OCI-LY7 (cell line): ENCODE measurements around the gene UNC5B. TPM values are rescaled to one million over a fixed set of nuclear protein-coding genes. Genes with fewer than 3 reads are reported as not detected.

Experiments
- BruUV-seq: library from RNA; stranded (reverse); fragments of 400-500 nt; replicated peaks from 2 replicates; lab custom pipeline; 2021; lab: Mats Ljungman, UMichigan
- CTCF ChIA-PET: fragments of 300-600 bp; sonication (Branson Sonifier 250); formaldehyde crosslinking; loops from one replicate; lab custom pipeline; 2022; ENCODE audit warnings: antibody characterized with exemption; ENCODE audit not compliant: unreplicated experiment; lab: Charles Lee
- POLR2A ChIA-PET: fragments of 300-600 bp; sonication (Branson Sonifier 250); formaldehyde crosslinking; loops from one replicate; lab custom pipeline; 2022; ENCODE audit warnings: antibody characterized with exemption; lab: Charles Lee
- DNase-seq: peaks from one replicate; pipeline ENCODE4 v3.0.0-alpha.2; 2015; ENCODE audit warnings: low spot score
- H2AFZ ChIP-seq: fragments of 200-600 bp; sonication (generic), shearing (Covaris generic); 2 replicates; pipeline ENCODE4 v1.6.1; 2014; ENCODE audit warnings: mild to moderate bottlenecking, antibody characterized with exemption, low read length, moderate library complexity
- H3K27ac ChIP-seq: fragments of 200-600 bp; sonication (generic); 2 replicates; pipeline ENCODE4 v1.5.1; 2014; ENCODE audit warnings: mixed run types, low read depth, mild to moderate bottlenecking, moderate library complexity, low read length, inconsistent platforms; ENCODE audit not compliant: poor library complexity, severe bottlenecking
- H3K36me3 ChIP-seq: fragments of 200-600 bp; sonication (generic); 2 replicates; pipeline ENCODE4 v1.6.1; 2014; ENCODE audit warnings: mild to moderate bottlenecking, antibody characterized with exemption, low read length, moderate library complexity, mixed read lengths; ENCODE audit not compliant: insufficient read depth
- H3K4me1 ChIP-seq: fragments of 200-600 bp; sonication (generic); 2 replicates; pipeline ENCODE4 v1.5.1; 2014; ENCODE audit warnings: mild to moderate bottlenecking, low read length; ENCODE audit not compliant: insufficient read depth, poor library complexity, severe bottlenecking
- H3K4me2 ChIP-seq: fragments of 200-600 bp; sonication (generic); 2 replicates; pipeline ENCODE4 v1.6.1; 2014; ENCODE audit warnings: mild to moderate bottlenecking, low read length
- H3K4me3 ChIP-seq: fragments of 200-600 bp; sonication (generic); 2 replicates; pipeline ENCODE4 v1.5.1; 2014; ENCODE audit warnings: mild to moderate bottlenecking, low read depth, low read length; ENCODE audit not compliant: poor library complexity, severe bottlenecking
- H3K79me2 ChIP-seq: fragments of 200-600 bp; sonication (generic); 2 replicates; pipeline ENCODE4 v1.6.1; 2016; ENCODE audit warnings: low read depth, mild to moderate bottlenecking, low read length, moderate library complexity, mixed read lengths; ENCODE audit not compliant: insufficient read depth
- H3K9me2 ChIP-seq: fragments of 200-600 bp; sonication (generic); 2 replicates; pipeline ENCODE4 v1.6.1; 2016; ENCODE audit warnings: mild to moderate bottlenecking, low read length, mixed read lengths; ENCODE audit not compliant: insufficient read depth
- H3K9me3 ChIP-seq: fragments of 200-600 bp; sonication (generic); 2 replicates; pipeline ENCODE4 v1.6.1; 2014; ENCODE audit warnings: mild to moderate bottlenecking, mixed run types, low read length, mixed read lengths
- H4K20me1 ChIP-seq: fragments of 200-600 bp; sonication (generic); 2 replicates; pipeline ENCODE4 v1.6.1; 2014; ENCODE audit warnings: mild to moderate bottlenecking, antibody characterized with exemption, low read length, moderate library complexity, mixed read lengths; ENCODE audit not compliant: insufficient read depth
- EZH2phosphoT487 ChIP-seq: fragments of 200-600 bp; sonication (generic); IDR thresholded peaks from 2 replicates; pipeline ENCODE4 v1.6.1; 2018; ENCODE audit warnings: low read depth, borderline replicate concordance, mild to moderate bottlenecking, mixed run types, antibody characterized with exemption, low read length, moderate library complexity, mixed read lengths
- intact Hi-C: fragments of 100-400 bp; cut with micrococcal nuclease; formaldehyde crosslinking; loops from one replicate; pipeline ENCODE4 v1.10.0; 2022; ENCODE audit not compliant: unreplicated experiment
- total RNA-seq, 2 experiments: library from RNA; depleted of rRNA in 1 of 2; stranded (reverse); fragments of >200 nt in 1 of 2; shearing (Covaris generic) in 1 of 2; gene quantifications; 2 replicates each; pipeline ENCODE4 v1.2.3, GENCODE V29; 2014 to 2022
- TF ChIP-seq, protein P1 (sequence below): fragments of 200-600 bp; sonication (generic); conservative IDR thresholded peaks from 2 replicates; pipeline ENCODE4 v1.5.1; 2014; ENCODE audit warnings: mild to moderate bottlenecking, antibody characterized with exemption, low read length, moderate library complexity, mixed read lengths

UNC5B gene
- total RNA-seq, 2 experiments from 2014 or later = not detected

DNA sequence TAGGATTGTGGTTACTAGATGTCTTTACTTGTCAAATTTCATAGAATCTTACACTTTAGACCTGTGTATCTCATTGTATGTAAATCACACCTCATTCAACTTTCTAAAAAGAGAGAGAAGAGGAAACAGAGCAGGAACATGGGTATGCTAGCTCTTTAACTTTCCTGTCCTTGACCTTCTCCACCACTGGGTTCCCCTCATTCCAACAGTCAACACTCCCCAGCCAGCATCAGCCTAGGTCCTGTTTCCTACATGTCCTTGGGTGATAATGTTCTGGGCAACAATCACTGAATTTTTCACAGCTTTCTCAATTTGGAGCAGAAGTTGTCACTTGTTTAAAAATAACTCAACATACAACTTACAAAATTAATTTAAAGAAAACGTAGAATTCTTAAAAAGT lies 9.2 kb upstream of the UNC5B start:
- H3K9me2 ChIP-seq = no peaks in the 10 kb centered on the region
- H3K79me2 ChIP-seq = no peaks in the 10 kb centered on the region
- H3K4me1 ChIP-seq = no peaks in the 10 kb centered on the region
- H2AFZ ChIP-seq = no peak overlapping the region
- no peak overlapping the region for H3K27ac ChIP-seq
- H4K20me1 ChIP-seq = no peaks in the 10 kb centered on the region
- H3K9me3 ChIP-seq = peaks cover 10% of the 10 kb centered on the region; the same call in 1 of the 2 replicates
- no peak for DNase-seq
- intact Hi-C loops = no loop called here
- no peak overlapping the region for H3K4me3 ChIP-seq
- POLR2A ChIA-PET = interaction anchor here (0.8 kb wide), 1 partner anchor 18 kb away, joined by 3 read pairs; no protein-coding TSS in a partner anchor
- BruUV-seq = no TSS peak
- H3K36me3 ChIP-seq = no peaks in the 10 kb centered on the region
- no peak for TF ChIP-seq EZH2phosphoT487
- TF ChIP-seq, protein P1, sequence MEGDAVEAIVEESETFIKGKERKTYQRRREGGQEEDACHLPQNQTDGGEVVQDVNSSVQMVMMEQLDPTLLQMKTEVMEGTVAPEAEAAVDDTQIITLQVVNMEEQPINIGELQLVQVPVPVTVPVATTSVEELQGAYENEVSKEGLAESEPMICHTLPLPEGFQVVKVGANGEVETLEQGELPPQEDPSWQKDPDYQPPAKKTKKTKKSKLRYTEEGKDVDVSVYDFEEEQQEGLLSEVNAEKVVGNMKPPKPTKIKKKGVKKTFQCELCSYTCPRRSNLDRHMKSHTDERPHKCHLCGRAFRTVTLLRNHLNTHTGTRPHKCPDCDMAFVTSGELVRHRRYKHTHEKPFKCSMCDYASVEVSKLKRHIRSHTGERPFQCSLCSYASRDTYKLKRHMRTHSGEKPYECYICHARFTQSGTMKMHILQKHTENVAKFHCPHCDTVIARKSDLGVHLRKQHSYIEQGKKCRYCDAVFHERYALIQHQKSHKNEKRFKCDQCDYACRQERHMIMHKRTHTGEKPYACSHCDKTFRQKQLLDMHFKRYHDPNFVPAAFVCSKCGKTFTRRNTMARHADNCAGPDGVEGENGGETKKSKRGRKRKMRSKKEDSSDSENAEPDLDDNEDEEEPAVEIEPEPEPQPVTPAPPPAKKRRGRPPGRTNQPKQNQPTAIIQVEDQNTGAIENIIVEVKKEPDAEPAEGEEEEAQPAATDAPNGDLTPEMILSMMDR = no peak
- CTCF ChIA-PET = no interaction called here
- no peak overlapping the region for H3K4me2 ChIP-seq

DNA sequence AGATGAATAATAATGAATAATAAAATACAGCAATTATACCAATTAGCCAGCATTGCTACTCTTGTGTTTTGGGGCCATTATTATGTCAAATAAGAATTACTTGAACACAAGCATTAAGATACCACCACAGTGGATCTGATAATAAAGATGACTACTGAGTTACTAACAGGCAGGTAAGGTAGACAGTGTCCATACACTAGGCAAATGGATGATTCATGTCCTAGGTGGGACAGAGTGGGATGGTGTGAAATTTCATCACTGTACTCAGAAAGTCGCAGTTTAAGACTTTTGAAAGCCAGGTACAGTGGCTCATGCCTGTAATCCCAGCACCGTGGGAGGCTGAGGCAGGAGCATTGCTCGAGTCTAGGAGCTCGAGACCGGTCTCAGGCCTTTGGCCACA lies 8.7 kb upstream of the UNC5B start:
- DNase-seq = no peak
- H3K9me3 ChIP-seq = peaks cover 4% of the 10 kb centered on the region; the same call in 1 of the 2 replicates
- H2AFZ ChIP-seq = no peak overlapping the region
- no peaks in the 10 kb centered on the region for H3K9me2 ChIP-seq
- no peaks in the 10 kb centered on the region for H4K20me1 ChIP-seq
- no peak overlapping the region for H3K4me3 ChIP-seq
- intact Hi-C loops = no loop called here
- no peaks in the 10 kb centered on the region for H3K79me2 ChIP-seq
- no peak overlapping the region for H3K4me2 ChIP-seq
- TF ChIP-seq, protein P1 = no peak
- no peak for TF ChIP-seq EZH2phosphoT487
- H3K4me1 ChIP-seq = no peaks in the 10 kb centered on the region
- H3K27ac ChIP-seq = no peak overlapping the region
- ChIA-PET CTCF (no interaction called here), POLR2A (no interaction called here)
- BruUV-seq = no TSS peak
- H3K36me3 ChIP-seq = no peaks in the 10 kb centered on the region

DNA sequence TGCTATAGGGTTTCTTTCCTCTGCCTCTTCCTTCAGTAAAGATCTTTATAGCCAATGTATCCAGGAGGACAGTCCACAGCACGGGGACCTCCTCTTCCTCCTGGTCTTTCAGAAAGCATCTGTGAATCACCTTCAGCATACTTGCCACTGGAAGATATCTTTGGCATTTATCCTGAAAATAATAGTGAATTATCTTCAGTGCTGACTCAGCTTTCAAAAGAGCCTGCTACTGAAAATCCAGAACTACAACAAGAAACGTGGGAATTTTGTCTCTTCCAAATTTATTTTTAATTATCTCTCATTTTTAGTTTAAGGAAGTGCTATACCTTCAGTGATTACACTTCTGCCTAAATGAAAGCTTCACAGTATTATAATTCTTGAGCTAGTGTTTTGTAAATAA lies 7.6 kb upstream of the UNC5B start:
- no peak for DNase-seq
- Histone ChIP-seq H3K4me1 (no peaks in the 10 kb centered on the region), H4K20me1 (no peaks in the 10 kb centered on the region), H3K9me3 (no peaks in the 10 kb centered on the region), H3K27ac (no peak overlapping the region), H3K36me3 (no peaks in the 10 kb centered on the region), H2AFZ (no peak overlapping the region), H3K4me2 (no peak overlapping the region), H3K4me3 (no peak overlapping the region), H3K79me2 (no peaks in the 10 kb centered on the region), H3K9me2 (no peaks in the 10 kb centered on the region)
- ChIA-PET POLR2A (no interaction called here), CTCF (no interaction called here)
- BruUV-seq = no TSS peak
- TF ChIP-seq EZH2phosphoT487 = no peak
- TF ChIP-seq, protein P1 = no peak
- intact Hi-C loops = no loop called here
